Measurements from ENCODE around the gene SGK1.

Gene SGK1

DNA sequence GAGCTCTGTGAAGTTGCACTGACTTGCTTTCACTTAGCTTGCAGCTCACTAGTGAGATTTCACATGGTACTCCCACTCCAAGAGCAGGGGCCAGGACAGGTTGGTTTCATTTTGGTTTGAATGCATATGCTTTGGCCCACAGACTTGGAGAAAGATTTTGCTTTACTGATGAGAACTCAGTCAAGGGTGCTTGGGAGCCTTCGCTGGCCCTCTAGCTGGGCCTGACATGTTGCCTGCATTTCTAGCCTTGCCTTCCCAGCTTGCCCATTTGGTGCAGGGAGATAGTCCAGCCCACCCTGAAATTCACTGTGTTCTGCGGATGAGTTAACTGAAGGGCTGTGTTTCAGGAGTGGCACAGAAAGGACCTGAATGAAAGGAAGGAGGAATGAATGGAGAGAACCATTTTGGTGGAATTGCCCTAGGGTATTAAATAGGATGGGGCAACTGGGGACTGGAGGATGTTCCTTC lies 1.9 kb downstream of the SGK1 start:
- no peak overlapping the region for H3K4me2 ChIP-seq (ENCODE audit: low read length)
- no peak for TF ChIP-seq EZH2phosphoT487 (IDR thresholded peaks at IDR 0.05; ENCODE audit: borderline replicate concordance, low read length)
- TF ChIP-seq, protein P1, sequence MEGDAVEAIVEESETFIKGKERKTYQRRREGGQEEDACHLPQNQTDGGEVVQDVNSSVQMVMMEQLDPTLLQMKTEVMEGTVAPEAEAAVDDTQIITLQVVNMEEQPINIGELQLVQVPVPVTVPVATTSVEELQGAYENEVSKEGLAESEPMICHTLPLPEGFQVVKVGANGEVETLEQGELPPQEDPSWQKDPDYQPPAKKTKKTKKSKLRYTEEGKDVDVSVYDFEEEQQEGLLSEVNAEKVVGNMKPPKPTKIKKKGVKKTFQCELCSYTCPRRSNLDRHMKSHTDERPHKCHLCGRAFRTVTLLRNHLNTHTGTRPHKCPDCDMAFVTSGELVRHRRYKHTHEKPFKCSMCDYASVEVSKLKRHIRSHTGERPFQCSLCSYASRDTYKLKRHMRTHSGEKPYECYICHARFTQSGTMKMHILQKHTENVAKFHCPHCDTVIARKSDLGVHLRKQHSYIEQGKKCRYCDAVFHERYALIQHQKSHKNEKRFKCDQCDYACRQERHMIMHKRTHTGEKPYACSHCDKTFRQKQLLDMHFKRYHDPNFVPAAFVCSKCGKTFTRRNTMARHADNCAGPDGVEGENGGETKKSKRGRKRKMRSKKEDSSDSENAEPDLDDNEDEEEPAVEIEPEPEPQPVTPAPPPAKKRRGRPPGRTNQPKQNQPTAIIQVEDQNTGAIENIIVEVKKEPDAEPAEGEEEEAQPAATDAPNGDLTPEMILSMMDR (IDR thresholded peaks at IDR 0.05; ENCODE audit: low read depth, low read length, poor library complexity, severe bottlenecking) = no peak
- peaks cover 4% of the 10 kb centered on the region; the same call in 1 of the 2 replicates for H3K9me3 ChIP-seq (ENCODE audit: control insufficient read depth, insufficient read depth, low read length)
- H3K27ac ChIP-seq (ENCODE audit: low read depth, low read length) = no peak overlapping the region
- H3K4me1 ChIP-seq (ENCODE audit: control insufficient read depth, low read length) = peaks cover 13% of the 10 kb centered on the region
- H3K9me2 ChIP-seq (replicated peaks; ENCODE audit: control insufficient read depth, low read length) = no peaks in the 10 kb centered on the region
- no peaks in the 10 kb centered on the region for H4K20me1 ChIP-seq (ENCODE audit: control insufficient read depth, insufficient read depth, low read depth, low read length)
- no peaks in the 10 kb centered on the region for H3F3A ChIP-seq (ENCODE audit: control insufficient read depth, insufficient read depth)
- H3K36me3 ChIP-seq (ENCODE audit: control insufficient read depth, low read length) = no peaks in the 10 kb centered on the region
- no peaks in the 10 kb centered on the region for H3K79me2 ChIP-seq (ENCODE audit: control insufficient read depth, low read length)
- no peak overlapping the region for H3K4me3 ChIP-seq (ENCODE audit: low read length)
- H3K27me3 ChIP-seq (ENCODE audit: control insufficient read depth, low read length) = peaks cover 51% of the 10 kb centered on the region

DNA sequence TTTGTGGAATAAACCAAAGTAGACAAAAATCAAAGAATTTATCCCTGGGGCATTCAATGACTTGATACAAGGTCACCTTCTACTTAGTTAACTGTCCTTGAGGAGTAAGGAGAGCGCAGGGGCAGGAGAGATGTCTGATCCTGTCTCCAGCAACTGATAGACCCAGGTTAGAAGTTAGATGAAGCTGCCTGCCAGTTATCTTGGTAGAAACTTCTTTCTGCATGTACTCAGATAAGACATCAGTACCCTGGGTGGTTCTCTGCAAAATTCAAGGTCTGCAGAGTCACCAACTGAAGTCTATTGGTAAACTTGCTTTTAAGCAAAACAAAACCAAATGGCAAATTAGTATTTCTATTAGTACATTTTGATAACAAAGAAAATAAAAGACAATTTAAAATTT lies 2.7 kb downstream of the SGK1 start:
- Histone ChIP-seq H3F3A (ENCODE audit: control insufficient read depth, insufficient read depth) (no peaks in the 10 kb centered on the region), H3K4me2 (ENCODE audit: low read length) (no peak overlapping the region), H3K27me3 (ENCODE audit: control insufficient read depth, low read length) (peaks cover 51% of the 10 kb centered on the region), H4K20me1 (ENCODE audit: control insufficient read depth, insufficient read depth, low read depth, low read length) (no peaks in the 10 kb centered on the region), H3K36me3 (ENCODE audit: control insufficient read depth, low read length) (no peaks in the 10 kb centered on the region), H3K4me3 (ENCODE audit: low read length) (no peak overlapping the region), H3K9me2 (replicated peaks; ENCODE audit: control insufficient read depth, low read length) (no peaks in the 10 kb centered on the region), H3K79me2 (ENCODE audit: control insufficient read depth, low read length) (no peaks in the 10 kb centered on the region), H3K9me3 (ENCODE audit: control insufficient read depth, insufficient read depth, low read length) (peaks cover 4% of the 10 kb centered on the region; the same call in 1 of the 2 replicates), H3K27ac (ENCODE audit: low read depth, low read length) (no peak overlapping the region), H3K4me1 (ENCODE audit: control insufficient read depth, low read length) (peaks cover 13% of the 10 kb centered on the region)
- TF ChIP-seq, protein P1 (IDR thresholded peaks at IDR 0.05; ENCODE audit: low read depth, low read length, poor library complexity, severe bottlenecking) = no peak
- TF ChIP-seq EZH2phosphoT487 (IDR thresholded peaks at IDR 0.05; ENCODE audit: borderline replicate concordance, low read length) = no peak

GRCh38 chr6:134314006-134314821 lies 3.7 kb downstream of the SGK1 start:
- H3K4me3 ChIP-seq (ENCODE audit: low read length) = no peak overlapping the region
- H3K27ac ChIP-seq (ENCODE audit: low read depth, low read length) = no peak overlapping the region
- no peaks in the 10 kb centered on the region for H3K36me3 ChIP-seq (ENCODE audit: control insufficient read depth, low read length)
- no peak overlapping the region for H3K4me2 ChIP-seq (ENCODE audit: low read length)
- no peak for TF ChIP-seq EZH2phosphoT487 (IDR thresholded peaks at IDR 0.05; ENCODE audit: borderline replicate concordance, low read length)
- TF ChIP-seq, protein P1 (IDR thresholded peaks at IDR 0.05; ENCODE audit: low read depth, low read length, poor library complexity, severe bottlenecking) = no peak
- no peaks in the 10 kb centered on the region for H3K79me2 ChIP-seq (ENCODE audit: control insufficient read depth, low read length)
- H3K9me2 ChIP-seq (replicated peaks; ENCODE audit: control insufficient read depth, low read length) = no peaks in the 10 kb centered on the region
- H3F3A ChIP-seq (ENCODE audit: control insufficient read depth, insufficient read depth) = no peaks in the 10 kb centered on the region
- H3K9me3 ChIP-seq (ENCODE audit: control insufficient read depth, insufficient read depth, low read length) = no peaks in the 10 kb centered on the region
- peaks cover 13% of the 10 kb centered on the region for H3K4me1 ChIP-seq (ENCODE audit: control insufficient read depth, low read length)
- H4K20me1 ChIP-seq (ENCODE audit: control insufficient read depth, insufficient read depth, low read depth, low read length) = no peaks in the 10 kb centered on the region
- H3K27me3 ChIP-seq (ENCODE audit: control insufficient read depth, low read length) = peaks cover 51% of the 10 kb centered on the region

Measured in DOHH2 (cell line).